NCI-H1694 treated with DMSO at 0.1 percent for 48 hours (cell line): ENCODE data around the gene NUP98.
"Not testable (repeated sequence)": the region's sequence is repeated elsewhere in the genome, so short reads cannot be mapped to it uniquely, and the experiment has no call there.

Experiments
- DNase-seq: peaks from one replicate; lab custom pipeline; 2025; lab: John Stamatoyannopoulos, UW

Gene NUP98

GRCh38 chr11:3826721-3827120, 29.4 kb upstream of the NUP98 start:
- no peak for DNase-seq

DNA sequence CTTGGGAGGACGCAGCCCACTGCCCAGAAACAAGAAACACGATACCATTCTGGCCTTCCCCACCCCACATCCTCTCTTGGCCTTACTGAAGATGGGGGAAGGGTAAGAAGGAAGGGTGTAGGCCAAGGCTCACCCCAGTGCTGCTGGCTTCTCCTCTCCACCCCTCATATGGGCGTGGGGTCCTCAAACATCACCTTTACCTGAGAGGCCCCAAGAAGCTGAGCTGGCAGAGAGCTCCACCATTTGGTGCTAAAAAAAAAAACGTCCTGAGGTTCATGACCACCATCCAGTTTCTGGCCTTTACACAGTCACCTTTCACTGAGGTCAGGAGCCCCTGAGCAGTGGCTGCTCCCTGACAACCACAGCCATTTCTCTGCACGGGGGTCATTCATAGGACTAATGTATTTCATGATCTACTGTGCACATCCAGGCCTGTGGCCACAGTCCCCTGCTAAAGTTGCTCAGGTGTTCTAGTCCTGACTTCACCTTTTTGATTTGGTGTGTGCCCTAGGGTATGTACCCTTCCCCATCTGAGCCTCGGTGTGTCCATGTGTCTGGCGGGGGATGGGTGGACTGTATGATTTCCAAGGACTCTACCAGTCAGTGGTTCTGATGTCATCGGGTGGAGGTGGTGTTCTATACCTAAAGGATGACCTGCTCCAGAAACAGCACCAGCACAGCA, 28.3 kb upstream of the NUP98 start:
- no peak for DNase-seq

GRCh38 chr11:3824714-3825472, 27.5 kb upstream of the NUP98 start:
- DNase-seq = no peak

DNA sequence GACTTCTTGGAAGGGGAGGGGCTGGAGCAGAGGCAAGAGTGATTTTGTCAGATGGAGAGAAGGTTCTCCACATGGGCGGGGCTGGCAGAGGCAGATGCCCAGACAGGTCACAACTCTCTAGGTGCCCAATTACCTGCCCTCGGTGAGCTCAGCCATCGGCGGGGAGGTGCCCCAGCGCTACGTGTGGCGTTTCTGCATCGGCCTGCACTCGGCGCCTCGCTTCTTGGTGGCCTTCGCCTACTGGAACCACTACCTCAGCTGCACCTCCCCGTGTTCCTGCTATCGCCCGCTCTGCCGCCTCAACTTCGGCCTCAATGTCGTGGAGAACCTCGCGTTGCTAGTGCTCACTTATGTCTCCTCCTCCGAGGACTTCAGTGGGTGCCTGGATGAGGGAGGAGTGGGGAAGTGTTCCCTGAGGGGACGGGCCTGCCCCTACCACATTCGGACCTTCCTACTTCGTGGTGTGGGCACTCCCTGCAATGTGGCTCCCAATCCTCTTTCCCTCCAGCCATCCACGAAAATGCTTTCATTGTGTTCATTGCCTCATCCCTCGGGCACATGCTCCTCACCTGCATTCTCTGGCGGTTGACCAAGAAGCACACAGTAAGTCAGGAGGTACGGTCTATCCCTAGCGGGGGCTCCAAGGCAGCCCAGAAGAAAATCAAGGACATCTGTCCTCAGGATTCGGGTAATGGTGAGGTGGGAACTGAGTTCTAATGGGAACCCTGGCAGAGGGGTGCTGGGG, 26.6 kb upstream of the NUP98 start:
- no peak for DNase-seq

GRCh38 chr11:3823303-3823702, 25.9 kb upstream of the NUP98 start:
- no peak for DNase-seq

DNA sequence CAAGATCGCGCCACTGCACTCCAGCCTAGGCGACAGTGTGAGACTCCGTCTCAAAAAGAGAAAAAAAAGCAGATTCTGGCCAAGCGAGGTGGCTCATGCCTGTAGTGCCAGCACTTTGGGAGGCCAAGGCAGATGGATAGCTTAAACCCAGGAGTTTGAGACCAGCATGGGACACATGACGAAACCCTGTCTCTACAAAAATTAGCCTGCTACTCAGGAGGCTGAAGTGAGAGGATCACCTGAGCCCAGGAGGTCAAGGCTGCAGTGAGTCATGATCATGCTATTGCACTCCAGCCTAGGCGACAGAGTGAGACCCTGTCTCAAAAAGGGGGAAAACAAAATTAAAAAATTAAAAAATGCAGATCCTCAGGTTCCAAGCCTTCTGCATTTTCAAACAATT, 25.0 kb upstream of the NUP98 start:
- no peak for DNase-seq

GRCh38 chr11:3820971-3821370, 23.6 kb upstream of the NUP98 start:
- DNase-seq = no peak

DNA sequence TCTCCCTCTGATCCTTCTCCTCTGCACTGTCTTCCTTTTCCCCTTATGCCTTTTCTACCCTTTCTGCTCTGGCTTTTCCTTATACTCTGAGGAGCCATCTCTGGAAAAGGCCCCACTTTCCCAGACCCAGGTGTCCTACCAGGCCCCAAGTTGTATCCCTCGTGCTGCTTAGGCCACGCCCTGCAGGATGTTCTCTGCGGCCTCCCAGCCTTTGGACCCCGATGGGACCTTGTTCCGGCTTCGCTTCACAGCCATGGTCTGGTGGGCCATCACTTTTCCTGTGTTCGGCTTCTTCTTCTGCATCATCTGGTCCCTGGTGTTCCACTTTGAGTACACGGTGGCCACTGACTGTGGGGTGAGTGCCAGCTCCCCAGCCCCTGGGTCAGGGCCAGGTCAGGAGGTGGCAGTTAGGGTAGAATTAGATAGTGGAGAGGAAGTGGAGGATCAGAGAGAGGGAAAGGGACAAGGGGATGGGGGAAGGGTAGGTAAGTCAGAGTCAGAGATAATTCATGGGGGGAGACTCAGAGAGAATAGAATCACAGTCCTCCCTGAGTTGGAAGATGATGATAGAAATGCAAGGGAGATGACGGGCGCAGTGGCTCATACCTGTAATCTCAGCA, 19.9 kb upstream of the NUP98 start:
- DNase-seq = no peak

DNA sequence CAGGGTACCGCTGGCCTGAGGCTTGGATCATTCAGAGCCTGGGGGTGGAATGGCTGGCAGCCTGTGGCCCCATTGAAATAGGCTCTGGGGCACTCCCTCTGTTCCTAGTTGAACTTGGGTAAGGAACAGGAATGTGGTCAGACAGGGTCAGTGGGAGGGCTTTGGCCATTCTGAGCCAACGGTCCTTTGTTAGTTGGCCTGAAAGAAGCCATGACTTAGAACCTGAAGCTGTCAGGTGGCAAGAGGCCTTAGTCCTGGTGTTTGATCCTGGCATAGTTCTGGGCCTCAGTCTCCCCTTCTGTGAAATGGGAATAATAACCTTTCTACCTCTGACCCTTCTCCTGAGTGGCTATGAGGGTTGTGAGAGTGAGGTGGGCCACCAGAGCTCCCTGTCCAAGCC, 19.3 kb upstream of the NUP98 start:
- no peak for DNase-seq

DNA sequence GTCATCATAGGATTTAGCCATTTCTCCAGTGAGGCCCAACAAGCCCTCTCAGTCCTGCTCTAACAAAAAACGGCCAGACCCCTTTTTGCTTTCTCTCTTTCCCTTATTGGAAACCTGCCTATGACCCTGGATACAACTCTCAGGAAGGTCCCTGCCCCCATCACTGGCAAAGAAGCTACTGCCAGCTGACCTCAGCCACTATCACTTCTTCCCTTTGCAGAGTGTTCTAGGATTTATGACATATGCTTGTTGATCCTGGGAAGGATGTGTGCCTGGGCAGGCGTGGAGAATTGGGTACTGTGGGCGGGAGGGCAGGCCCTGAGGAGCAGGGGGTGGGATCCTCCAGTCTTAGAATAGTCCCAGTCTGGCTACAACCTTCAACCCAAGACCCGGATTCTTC, 18.5 kb upstream of the NUP98 start:
- DNase-seq = no peak

DNA sequence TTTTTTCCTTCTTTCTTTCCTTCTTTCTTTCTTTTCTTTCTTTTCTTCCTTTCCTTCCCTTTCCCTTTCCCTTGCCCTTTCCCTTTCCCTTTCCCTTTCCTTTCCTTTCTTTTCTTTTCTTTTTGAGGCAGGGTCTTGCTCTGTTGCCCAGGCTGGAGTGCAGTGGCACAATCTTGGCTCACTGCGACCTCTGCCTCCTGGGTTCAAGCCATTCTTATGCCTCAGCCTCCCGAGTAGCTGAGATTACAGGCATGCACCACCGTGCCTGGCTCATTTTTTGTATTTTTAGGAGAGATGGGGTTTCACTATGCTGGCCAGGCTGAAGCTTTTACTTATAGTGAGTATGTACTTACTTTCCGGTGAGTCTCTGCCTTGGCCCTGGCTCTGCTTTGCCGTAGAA, 17.5 kb upstream of the NUP98 start:
- DNase-seq = not testable (repeated sequence)

GRCh38 chr11:3810951-3811350, 13.6 kb upstream of the NUP98 start:
- no peak for DNase-seq

- no peak for DNase-seq
Measured at GRCh38 chr11:3810446-3810845, 13.1 kb upstream of the NUP98 start.

DNA sequence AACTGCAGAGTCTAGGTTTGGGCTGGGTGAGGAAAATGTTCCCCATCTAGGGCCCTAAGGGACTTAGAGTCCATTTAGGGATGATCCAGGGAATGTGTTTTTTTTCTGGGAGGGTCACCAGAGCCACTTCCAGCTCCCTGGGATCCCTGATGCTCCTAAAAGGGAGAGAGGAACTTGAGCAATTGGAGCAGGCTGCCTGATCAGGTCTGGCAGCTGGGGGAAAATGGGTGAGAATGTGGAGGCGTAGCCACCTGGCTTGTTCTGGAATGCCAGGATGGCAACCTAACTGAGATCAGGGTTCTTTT, 12.2 kb upstream of the NUP98 start:
- no peak for DNase-seq

GRCh38 chr11:3808861-3809623, 11.7 kb upstream of the NUP98 start:
- peak; percentile 11 for DNase-seq

GRCh38 chr11:3807909-3808860, 10.8 kb upstream of the NUP98 start, which contains the start of gene PGAP2:
Gene PGAP2 (plus strand): TSS chr11:3808560. CDS start chr11:3811260, 2,700 bp downstream.
- DNase-seq = peak; percentile 47

DNA sequence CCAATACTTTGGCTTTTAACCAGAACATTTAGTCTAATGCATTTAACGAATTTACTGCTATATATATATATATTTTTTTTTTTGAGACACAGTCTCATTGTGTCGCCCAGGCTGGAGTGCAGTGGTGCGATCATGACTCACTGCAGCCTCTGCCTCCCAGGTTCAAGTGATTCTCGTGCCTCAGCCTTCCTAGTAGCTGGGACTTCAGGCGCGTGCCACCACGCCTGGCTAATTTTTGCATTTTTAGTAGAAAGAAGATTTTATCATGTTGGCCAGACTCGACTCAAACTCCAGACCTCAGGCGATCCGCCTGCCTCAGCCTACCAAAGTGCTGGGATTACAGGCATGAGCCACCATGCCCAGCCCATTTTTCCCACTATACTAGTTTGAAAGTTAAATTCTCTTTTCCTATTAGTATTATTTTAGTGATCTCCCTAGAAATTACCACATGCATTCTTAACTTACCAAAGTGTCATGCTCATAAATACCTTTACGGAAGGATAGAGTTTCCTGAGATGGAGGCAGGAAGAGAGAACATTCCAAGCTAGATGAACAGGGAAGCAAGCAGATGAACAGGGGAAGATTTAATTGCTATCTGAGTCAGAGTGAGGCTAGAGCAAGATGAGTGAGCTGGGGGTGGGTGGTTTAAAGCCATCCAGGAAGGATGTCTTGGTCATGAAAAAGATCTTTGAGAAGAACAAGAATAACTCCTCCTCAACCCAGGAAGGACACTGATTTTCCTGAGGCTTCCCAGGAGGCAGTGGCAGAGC, 6.6 kb upstream of the NUP98 start:
- DNase-seq = no peak

DNA sequence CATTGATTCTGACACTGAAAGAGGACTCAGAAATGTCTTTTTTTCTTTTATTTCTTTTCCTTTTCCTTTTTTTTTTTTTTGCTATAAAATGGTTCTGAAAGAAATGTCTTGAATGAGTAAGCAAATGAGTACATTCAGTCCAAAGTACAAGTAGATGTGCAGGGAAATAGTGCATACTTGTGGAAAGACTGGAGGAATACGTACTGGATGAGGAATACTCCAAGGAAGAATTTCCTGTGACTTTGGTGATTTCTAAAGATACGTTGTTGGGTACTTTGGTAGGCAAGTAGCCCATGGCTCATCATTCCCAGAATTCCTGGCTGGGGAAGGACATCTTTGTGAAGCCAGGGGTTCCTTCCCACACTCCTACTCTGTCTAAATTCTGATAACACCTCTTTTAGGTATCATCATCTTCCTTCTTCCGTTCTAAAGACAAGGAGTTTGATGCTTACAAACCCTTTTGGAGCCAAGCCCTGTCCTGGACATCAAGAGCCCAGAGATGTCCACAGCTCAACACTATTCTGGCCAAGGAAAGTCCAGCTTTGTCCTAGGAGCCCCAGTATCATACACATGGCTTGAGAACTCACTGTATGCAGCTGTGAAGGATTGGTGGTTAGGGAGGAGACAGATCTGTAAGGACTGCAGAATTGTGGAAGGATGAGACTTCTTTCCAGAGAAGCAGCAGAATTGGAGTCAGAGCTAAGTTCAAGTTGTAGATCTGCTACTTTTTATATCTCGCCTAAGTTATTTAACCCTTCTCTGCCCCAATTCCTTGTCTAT, 4.8 kb upstream of the NUP98 start:
- no peak for DNase-seq

- DNase-seq = no peak
Measured at GRCh38 chr11:3799873-3800272, 2.5 kb upstream of the NUP98 start.
